H9 (cell line): Measurements from ENCODE around the gene DUSP2. TPM values are rescaled to one million over a fixed set of nuclear protein-coding genes. Genes with fewer than 3 reads are reported as not detected.

Experiments
- DNase-seq: peaks from one replicate; pipeline ENCODE4 v3.0.0-alpha.2; 2017
- H2AFZ ChIP-seq: one replicate; pipeline ENCODE4 v1.6.1; 2013; ENCODE audit warnings: mild to moderate bottlenecking, low read length, control low read depth, moderate library complexity
- H2AK5ac ChIP-seq: 2 replicates; pipeline ENCODE4 v1.6.1; 2013; ENCODE audit warnings: low read length, control low read depth, mixed read lengths; ENCODE audit not compliant: insufficient read length
- H2BK120ac ChIP-seq: one replicate; pipeline ENCODE4 v1.6.1; 2013; ENCODE audit warnings: low read depth, mild to moderate bottlenecking, low read length, control low read depth, inconsistent platforms; ENCODE audit not compliant: poor library complexity, severe bottlenecking
- H2BK12ac ChIP-seq: 2 replicates; pipeline ENCODE4 v1.6.1; 2013; ENCODE audit warnings: low read length, control low read depth, mixed read lengths, low read depth; ENCODE audit not compliant: insufficient read length
- H2BK15ac ChIP-seq: 2 replicates; pipeline ENCODE4 v1.6.1; 2013; ENCODE audit warnings: low read depth, low read length, control low read depth
- H2BK20ac ChIP-seq: one replicate; pipeline ENCODE4 v1.6.1; 2013; ENCODE audit warnings: low read depth, mild to moderate bottlenecking, low read length, control low read depth, inconsistent platforms; ENCODE audit not compliant: poor library complexity, severe bottlenecking
- H2BK5ac ChIP-seq: 2 replicates; pipeline ENCODE4 v1.6.1; 2013; ENCODE audit warnings: low read length, control low read depth, mixed read lengths; ENCODE audit not compliant: insufficient read length
- H3K14ac ChIP-seq: 2 replicates; pipeline ENCODE4 v1.6.1; 2013; ENCODE audit warnings: low read length, control low read depth; ENCODE audit not compliant: insufficient read depth
- H3K18ac ChIP-seq: 2 replicates; pipeline ENCODE4 v1.6.1; 2013; ENCODE audit warnings: low read depth, mild to moderate bottlenecking, mixed read lengths, low read length, control low read depth; ENCODE audit not compliant: insufficient read length
- H3K23ac ChIP-seq: 2 replicates; pipeline ENCODE4 v1.6.1; 2013; ENCODE audit warnings: low read length, control low read depth, mixed read lengths, low read depth; ENCODE audit not compliant: insufficient read length
- H3K23me2 ChIP-seq: 2 replicates; pipeline ENCODE4 v1.6.1; 2013; ENCODE audit warnings: low read depth, mild to moderate bottlenecking, mixed read lengths, low read length, control low read depth; ENCODE audit not compliant: insufficient read length, poor library complexity, severe bottlenecking
- H3K27ac ChIP-seq: 2 replicates; pipeline ENCODE4 v1.5.1; 2013; ENCODE audit warnings: low read length, control low read depth, mixed read lengths, low read depth; ENCODE audit not compliant: insufficient read length
- H3K27me3 ChIP-seq: 2 replicates; pipeline ENCODE4 v1.6.1; 2013; ENCODE audit warnings: low read length, control low read depth, inconsistent platforms; ENCODE audit not compliant: insufficient read depth
- H3K4ac ChIP-seq: 2 replicates; pipeline ENCODE4 v1.6.1; 2013; ENCODE audit warnings: low read depth, mild to moderate bottlenecking, control low read depth, inconsistent platforms, low read length, moderate library complexity
- H3K4me1 ChIP-seq: 2 replicates; pipeline ENCODE4 v1.6.1; 2013; ENCODE audit warnings: low read length, control low read depth, inconsistent platforms; ENCODE audit not compliant: insufficient read depth
- H3K4me2 ChIP-seq: 2 replicates; pipeline ENCODE4 v1.6.1; 2013; ENCODE audit warnings: low read length, control low read depth, mixed read lengths; ENCODE audit not compliant: insufficient read length, insufficient read depth
- H3K56ac ChIP-seq: 2 replicates; pipeline ENCODE4 v1.6.1; 2013; ENCODE audit warnings: low read depth, mild to moderate bottlenecking, mixed read lengths, low read length, control low read depth; ENCODE audit not compliant: insufficient read length
- H3K79me1 ChIP-seq: 2 replicates; pipeline ENCODE4 v1.6.1; 2013; ENCODE audit warnings: low read depth, mild to moderate bottlenecking, moderate library complexity, low read length, control low read depth, inconsistent platforms; ENCODE audit not compliant: insufficient read depth, poor library complexity, severe bottlenecking
- H3K79me2 ChIP-seq: 2 replicates; pipeline ENCODE4 v1.6.1; 2013; ENCODE audit warnings: low read length, control low read depth, inconsistent platforms; ENCODE audit not compliant: insufficient read depth
- H3K9ac ChIP-seq: 2 replicates; pipeline ENCODE4 v1.6.1; 2013; ENCODE audit warnings: low read length, control low read depth, mixed read lengths; ENCODE audit not compliant: insufficient read length; ENCODE audit errors: extremely low read depth
- H3K9me3 ChIP-seq: one replicate; pipeline ENCODE4 v1.6.1; 2013; ENCODE audit warnings: low read depth, low read length, inconsistent platforms; ENCODE audit not compliant: control insufficient read depth
- H3T11ph ChIP-seq: one replicate; pipeline ENCODE4 v1.6.1; 2013; ENCODE audit warnings: mild to moderate bottlenecking, low read length, control low read depth, inconsistent platforms
- H4K20me1 ChIP-seq: one replicate; pipeline ENCODE4 v1.6.1; 2013; ENCODE audit not compliant: control insufficient read depth, insufficient read length, insufficient read depth
- H4K5ac ChIP-seq: 2 replicates; pipeline ENCODE4 v1.6.1; 2013; ENCODE audit warnings: low read depth, mild to moderate bottlenecking, mixed read lengths, low read length, control low read depth; ENCODE audit not compliant: insufficient read length
- H4K8ac ChIP-seq: replicated peaks from 2 replicates; pipeline ENCODE4 v1.6.1; 2013; ENCODE audit warnings: low read length, control low read depth, mixed read lengths, low read depth; ENCODE audit not compliant: insufficient read length
- H4K91ac ChIP-seq: 2 replicates; pipeline ENCODE4 v1.6.1; 2013; ENCODE audit warnings: low read depth, mild to moderate bottlenecking, moderate library complexity, mixed read lengths, low read length, control low read depth; ENCODE audit not compliant: insufficient read length
- H3K27ac Mint-ChIP-seq, 3 experiments: 2 replicates in 2 of 3; 3 replicates in 1 of 3; pipeline ENCODE4 v1.8.0; 2020 to 2021; ENCODE audit warnings: mixed read lengths in 3 of 3, mild to moderate bottlenecking in 1 of 3, moderate library complexity in 1 of 3
- H3K27me3 Mint-ChIP-seq: 2 replicates; pipeline ENCODE4 v1.8.0; 2021; ENCODE audit warnings: low read depth, mild to moderate bottlenecking, moderate library complexity, mixed read lengths
- H3K36me3 Mint-ChIP-seq, 3 experiments: 2 replicates in 2 of 3; 3 replicates in 1 of 3; pipeline ENCODE4 v1.8.0; 2020 to 2021; ENCODE audit warnings: low read depth in 3 of 3, mixed read lengths in 3 of 3; ENCODE audit not compliant: insufficient read depth in 1 of 3
- H3K4me1 Mint-ChIP-seq, 2 experiments: 2 replicates each; pipeline ENCODE4 v1.8.0; 2020; ENCODE audit warnings: mixed read lengths in 2 of 2
- H3K4me3 Mint-ChIP-seq, 2 experiments: 2 replicates in 1 of 2; 3 replicates in 1 of 2; pipeline ENCODE4 v1.8.0; 2020 to 2021; ENCODE audit warnings: mild to moderate bottlenecking in 2 of 2, mixed read lengths in 2 of 2, moderate library complexity in 1 of 2
- H3K9me3 Mint-ChIP-seq, 2 experiments: 2 replicates in 1 of 2; 3 replicates in 1 of 2; pipeline ENCODE4 v1.8.0; 2020; ENCODE audit warnings: mild to moderate bottlenecking in 2 of 2, mixed read lengths in 2 of 2, moderate library complexity in 1 of 2
- WGBS: extraction: QIAGEN DNeasy Blood & Tissue Kit; methylation state at CpG from one replicate; pipeline ENCODE4 v1.1.7; 2013; ENCODE audit warnings: missing lambda C conversion rate, low lambda C conversion rate, mixed read lengths; ENCODE audit not compliant: insufficient read length; ENCODE audit errors: extremely low coverage; 5-methylcytosine and 5-hydroxymethylcytosine counted together
- total RNA-seq: library from RNA; stranded (reverse); gene quantifications from 2 replicates; pipeline ENCODE4 v1.2.1, GENCODE V29; 2021
- TF ChIP-seq, protein P1 (sequence below): fragments of 200-600 bp; sonication (generic); conservative IDR thresholded peaks from 3 replicates; pipeline ENCODE4 v1.8.0; 2021; ENCODE audit warnings: antibody characterized with exemption, mild to moderate bottlenecking

The DUSP2 gene
- total RNA-seq, 1 experiment from 2014 or later, result 14.9 TPM

DNA sequence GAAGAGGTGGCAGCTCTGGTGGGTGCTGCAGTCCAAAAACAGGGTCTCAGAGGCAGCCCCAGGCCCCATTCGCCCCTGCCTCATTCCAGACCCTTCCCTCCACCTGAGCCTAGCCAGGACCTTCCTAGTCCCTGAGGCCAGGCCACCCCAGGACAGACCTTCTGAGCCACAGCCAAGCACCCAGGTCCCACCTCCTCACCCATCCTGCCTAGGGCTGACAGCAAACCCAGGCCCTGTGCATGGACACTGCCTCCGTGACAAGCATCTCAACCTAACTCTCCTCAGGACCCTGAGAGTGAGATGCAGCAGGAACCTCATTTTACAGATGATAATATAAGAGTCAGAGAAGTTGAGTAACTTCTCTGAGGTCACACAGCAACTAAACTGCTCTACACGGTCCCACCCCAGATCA is 44.3 kb downstream of the DUSP2 start:
- Histone ChIP-seq H2BK12ac (no peak overlapping the region), H4K91ac (no peak overlapping the region), H3K18ac (no peak overlapping the region), H3T11ph (no peak overlapping the region), H2AK5ac (no peak overlapping the region), H2BK15ac (no peak overlapping the region), H2AFZ (no peak overlapping the region), H3K4ac (no peak overlapping the region), H3K9me3 (no peaks in the 10 kb centered on the region), H3K79me2 (no peaks in the 10 kb centered on the region), H3K9ac (no peak overlapping the region), H3K27me3 (no peaks in the 10 kb centered on the region), H3K56ac (no peak overlapping the region), H3K23me2 (no peaks in the 10 kb centered on the region), H3K27ac (no peak overlapping the region), H3K23ac (no peak overlapping the region), H2BK120ac (no peak overlapping the region), H4K5ac (no peak overlapping the region), H3K4me1 (no peaks in the 10 kb centered on the region; the same call in 1 of the 2 replicates), H2BK5ac (no peak overlapping the region), H4K8ac (no peak overlapping the region), H3K79me1 (no peaks in the 10 kb centered on the region), H3K4me2 (no peak overlapping the region), H4K20me1 (no peaks in the 10 kb centered on the region), H2BK20ac (no peak overlapping the region), H3K14ac (no peak overlapping the region)
- no peak overlapping the region for H3K27ac Mint-ChIP-seq
- H3K9me3 Mint-ChIP-seq, result peaks cover 9 to 11% of the 10 kb centered on the region in 2 experiments
- TF ChIP-seq, protein P1, sequence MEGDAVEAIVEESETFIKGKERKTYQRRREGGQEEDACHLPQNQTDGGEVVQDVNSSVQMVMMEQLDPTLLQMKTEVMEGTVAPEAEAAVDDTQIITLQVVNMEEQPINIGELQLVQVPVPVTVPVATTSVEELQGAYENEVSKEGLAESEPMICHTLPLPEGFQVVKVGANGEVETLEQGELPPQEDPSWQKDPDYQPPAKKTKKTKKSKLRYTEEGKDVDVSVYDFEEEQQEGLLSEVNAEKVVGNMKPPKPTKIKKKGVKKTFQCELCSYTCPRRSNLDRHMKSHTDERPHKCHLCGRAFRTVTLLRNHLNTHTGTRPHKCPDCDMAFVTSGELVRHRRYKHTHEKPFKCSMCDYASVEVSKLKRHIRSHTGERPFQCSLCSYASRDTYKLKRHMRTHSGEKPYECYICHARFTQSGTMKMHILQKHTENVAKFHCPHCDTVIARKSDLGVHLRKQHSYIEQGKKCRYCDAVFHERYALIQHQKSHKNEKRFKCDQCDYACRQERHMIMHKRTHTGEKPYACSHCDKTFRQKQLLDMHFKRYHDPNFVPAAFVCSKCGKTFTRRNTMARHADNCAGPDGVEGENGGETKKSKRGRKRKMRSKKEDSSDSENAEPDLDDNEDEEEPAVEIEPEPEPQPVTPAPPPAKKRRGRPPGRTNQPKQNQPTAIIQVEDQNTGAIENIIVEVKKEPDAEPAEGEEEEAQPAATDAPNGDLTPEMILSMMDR, result no peak
- WGBS, result no CpG with 5 or more reads among the region's 3 CpGs
- H3K27me3 Mint-ChIP-seq, result peaks cover 2% of the 10 kb centered on the region
- no peak for DNase-seq
- peaks cover 11 to 30% of the 10 kb centered on the region in 2 experiments for H3K4me1 Mint-ChIP-seq
- peaks cover 5 to 8% (median 7%) of the 10 kb centered on the region in 3 experiments; a peak in 5 of 7 replicates for H3K36me3 Mint-ChIP-seq
- no peak overlapping the region for H3K4me3 Mint-ChIP-seq
